SJCRH30 (cell line): Measurements from ENCODE around the gene DNAJA2. TPM values are rescaled to one million over a fixed set of nuclear protein-coding genes. Genes with fewer than 3 reads are reported as not detected.

Source experiments
- DNase-seq, 2 experiments: peaks; one replicate each; pipeline ENCODE4 v3.0.0-alpha.2; 2015 to 2020
- H3K27ac ChIP-seq: fragments of 250-450 bp; sonication (Bioruptor Pico); 2 replicates; pipeline ENCODE4 v1.5.1; 2020; ENCODE audit warnings: mild to moderate bottlenecking, moderate library complexity
- H3K27me3 ChIP-seq: fragments of 250-450 bp; sonication (Bioruptor Pico); 2 replicates; pipeline ENCODE4 v1.5.1; 2020; ENCODE audit warnings: mild to moderate bottlenecking, moderate library complexity
- H3K36me3 ChIP-seq: fragments of 250-450 bp; sonication (Bioruptor Pico); 2 replicates; pipeline ENCODE4 v1.5.1; 2020; ENCODE audit warnings: mild to moderate bottlenecking, moderate library complexity
- H3K4me1 ChIP-seq: fragments of 250-450 bp; sonication (Bioruptor Pico); 2 replicates; pipeline ENCODE4 v1.5.1; 2020; ENCODE audit warnings: mild to moderate bottlenecking, moderate library complexity
- H3K4me3 ChIP-seq: fragments of 250-450 bp; sonication (Bioruptor Pico); 2 replicates; pipeline ENCODE4 v1.5.1; 2020; ENCODE audit warnings: mild to moderate bottlenecking, moderate library complexity
- H3K9me3 ChIP-seq: fragments of 250-450 bp; sonication (Bioruptor Pico); replicated peaks from 2 replicates; pipeline ENCODE4 v1.5.1; 2020; ENCODE audit warnings: mild to moderate bottlenecking, moderate library complexity
- total RNA-seq: library from RNA; depleted of rRNA; stranded (reverse); fragments of >200 nt; shearing (Covaris generic); gene quantifications from 2 replicates; pipeline ENCODE4 v1.2.3, GENCODE V29; 2014

The DNAJA2 gene
- total RNA-seq, 1 experiment from 2014 or later = 86.4 TPM

DNA sequence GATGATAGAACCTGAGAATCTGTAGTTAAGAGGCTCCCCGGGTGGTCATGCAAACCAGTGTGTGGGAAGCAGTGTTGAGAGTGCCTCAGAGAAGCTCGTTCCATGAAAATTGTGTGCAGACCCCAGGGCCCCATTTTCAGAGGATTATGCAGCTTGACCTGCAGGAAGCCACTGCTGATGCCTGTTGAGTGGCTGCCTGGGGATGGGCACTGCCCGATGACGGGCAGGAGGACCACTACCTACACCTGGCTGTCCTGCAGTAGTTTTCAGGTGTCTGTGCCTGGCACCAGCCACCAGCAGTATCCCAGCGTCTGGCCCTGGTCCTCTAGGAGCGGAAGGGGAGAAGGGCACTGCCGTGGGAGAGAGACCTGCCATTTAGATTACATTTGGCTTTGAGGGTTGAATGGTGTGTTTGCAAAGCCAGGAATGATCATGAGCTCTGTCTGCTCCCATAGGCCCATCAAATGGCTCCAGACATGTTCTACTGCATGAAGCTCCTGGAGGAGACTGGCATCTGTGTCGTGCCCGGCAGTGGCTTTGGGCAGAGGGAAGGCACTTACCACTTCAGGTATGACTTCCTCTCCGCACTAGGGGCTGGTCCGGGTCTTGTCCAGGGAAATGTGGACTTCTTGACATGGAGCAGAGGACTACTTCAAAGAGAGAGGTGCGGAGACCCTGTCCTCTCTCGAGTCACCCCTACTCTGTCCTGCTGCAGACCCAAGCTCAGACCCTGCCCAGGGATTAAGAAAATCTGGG lies 46.8 kb downstream of the DNAJA2 start:
- no peak for DNase-seq
- no peak overlapping the region for H3K4me3 ChIP-seq
- peaks cover 4% of the 10 kb centered on the region; the same call in 1 of the 2 replicates for H3K36me3 ChIP-seq
- no peaks in the 10 kb centered on the region for H3K27me3 ChIP-seq
- H3K27ac ChIP-seq = no peak overlapping the region
- H3K9me3 ChIP-seq = no peaks in the 10 kb centered on the region
- H3K4me1 ChIP-seq = no peaks in the 10 kb centered on the region

DNA sequence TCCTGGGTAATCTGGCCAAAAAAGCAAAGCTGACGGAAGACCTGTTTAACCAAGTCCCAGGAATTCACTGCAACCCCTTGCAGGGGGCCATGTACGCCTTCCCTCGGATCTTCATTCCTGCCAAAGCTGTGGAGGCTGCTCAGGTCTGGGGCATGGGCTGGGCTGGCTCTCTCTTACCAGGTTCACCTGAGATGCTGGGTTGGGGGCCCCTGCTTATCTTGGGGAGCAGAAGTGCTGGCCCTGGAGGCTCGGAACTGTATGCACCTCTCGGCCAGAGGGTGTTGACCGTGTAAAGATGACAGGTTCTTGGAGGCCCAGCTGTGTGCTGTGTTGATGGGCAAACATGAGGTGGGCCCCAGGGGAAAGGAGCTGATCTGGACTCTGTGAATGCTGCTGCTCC lies 49.1 kb downstream of the DNAJA2 start:
- Histone ChIP-seq H3K27ac (no peak overlapping the region), H3K27me3 (no peaks in the 10 kb centered on the region), H3K36me3 (peaks cover 4% of the 10 kb centered on the region; the same call in 1 of the 2 replicates), H3K4me1 (no peaks in the 10 kb centered on the region), H3K9me3 (no peaks in the 10 kb centered on the region), H3K4me3 (no peak overlapping the region)
- DNase-seq = no peak

DNA sequence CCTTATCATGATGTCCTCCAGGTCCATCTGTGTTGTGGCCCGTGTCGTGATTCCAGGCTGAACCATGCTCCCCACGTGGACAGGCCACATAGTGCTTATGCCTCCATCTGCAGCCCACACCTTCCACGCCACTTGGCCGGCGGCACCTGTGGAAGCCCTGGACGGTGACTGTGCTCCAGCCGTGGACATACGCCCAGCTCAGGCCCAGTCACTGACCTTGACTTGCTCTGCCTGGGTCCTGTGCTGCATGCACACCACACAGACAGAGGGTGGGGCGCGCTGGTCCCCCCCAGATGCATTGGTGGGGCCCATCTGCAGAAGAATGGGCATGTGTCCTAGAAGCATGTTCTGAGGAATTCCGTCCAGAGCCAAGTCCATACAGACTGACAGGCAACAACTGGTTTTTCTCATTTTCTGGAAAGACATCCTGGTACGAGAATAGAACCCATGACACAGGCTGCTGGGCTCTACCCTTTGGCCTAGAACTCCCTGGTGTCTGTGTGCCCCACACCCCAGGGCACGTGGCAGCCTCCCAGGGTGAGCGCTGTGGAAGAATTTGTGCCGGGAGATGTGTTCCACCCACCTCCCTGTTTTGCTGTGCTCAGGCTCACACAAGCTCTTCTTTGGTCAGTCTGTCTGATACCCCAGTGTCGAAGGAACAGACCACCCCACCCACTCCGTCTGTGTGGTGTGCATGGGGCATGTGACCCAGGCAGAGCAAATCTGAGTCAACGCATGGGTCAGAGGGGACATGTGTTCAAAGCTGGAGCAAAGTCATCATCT lies 49.8 kb downstream of the DNAJA2 start:
- peaks cover 4% of the 10 kb centered on the region; the same call in 1 of the 2 replicates for H3K36me3 ChIP-seq
- no peak overlapping the region for H3K4me3 ChIP-seq
- no peak for DNase-seq
- no peaks in the 10 kb centered on the region for H3K9me3 ChIP-seq
- H3K27me3 ChIP-seq = no peaks in the 10 kb centered on the region
- no peaks in the 10 kb centered on the region for H3K4me1 ChIP-seq
- H3K27ac ChIP-seq = no peak overlapping the region

DNA sequence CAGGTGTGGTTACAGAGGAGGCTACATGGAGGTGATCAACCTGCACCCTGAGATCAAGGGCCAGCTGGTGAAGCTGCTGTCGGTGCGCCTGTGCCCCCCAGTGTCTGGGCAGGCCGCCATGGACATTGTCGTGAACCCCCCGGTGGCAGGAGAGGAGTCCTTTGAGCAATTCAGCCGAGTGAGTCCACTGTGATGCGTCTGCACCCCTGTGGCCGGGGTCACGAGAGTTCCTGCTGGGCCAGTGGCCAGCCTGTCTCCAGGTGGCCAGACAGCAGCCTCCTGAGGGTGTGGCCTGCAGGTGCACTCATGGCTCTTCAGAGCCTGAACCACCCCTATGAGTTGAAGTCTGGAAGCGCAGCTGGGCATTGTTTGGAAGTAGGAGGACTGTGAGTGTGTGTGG lies 51.2 kb downstream of the DNAJA2 start:
- H3K27me3 ChIP-seq = no peaks in the 10 kb centered on the region
- H3K27ac ChIP-seq = no peak overlapping the region
- no peak for DNase-seq
- peaks cover 4% of the 10 kb centered on the region; the same call in 1 of the 2 replicates for H3K36me3 ChIP-seq
- no peaks in the 10 kb centered on the region for H3K4me1 ChIP-seq
- H3K4me3 ChIP-seq = no peak overlapping the region
- no peaks in the 10 kb centered on the region for H3K9me3 ChIP-seq

- H3K27me3 ChIP-seq = no peaks in the 10 kb centered on the region
- no peak overlapping the region for H3K4me3 ChIP-seq
- no peak for DNase-seq
- H3K4me1 ChIP-seq = no peaks in the 10 kb centered on the region
- H3K27ac ChIP-seq = no peak overlapping the region
- no peaks in the 10 kb centered on the region for H3K9me3 ChIP-seq
- H3K36me3 ChIP-seq = peaks cover 4% of the 10 kb centered on the region; the same call in 1 of the 2 replicates
These were observed 52.9 kb downstream of the DNAJA2 start for GRCh38 chr16:46920402-46921068.

DNA sequence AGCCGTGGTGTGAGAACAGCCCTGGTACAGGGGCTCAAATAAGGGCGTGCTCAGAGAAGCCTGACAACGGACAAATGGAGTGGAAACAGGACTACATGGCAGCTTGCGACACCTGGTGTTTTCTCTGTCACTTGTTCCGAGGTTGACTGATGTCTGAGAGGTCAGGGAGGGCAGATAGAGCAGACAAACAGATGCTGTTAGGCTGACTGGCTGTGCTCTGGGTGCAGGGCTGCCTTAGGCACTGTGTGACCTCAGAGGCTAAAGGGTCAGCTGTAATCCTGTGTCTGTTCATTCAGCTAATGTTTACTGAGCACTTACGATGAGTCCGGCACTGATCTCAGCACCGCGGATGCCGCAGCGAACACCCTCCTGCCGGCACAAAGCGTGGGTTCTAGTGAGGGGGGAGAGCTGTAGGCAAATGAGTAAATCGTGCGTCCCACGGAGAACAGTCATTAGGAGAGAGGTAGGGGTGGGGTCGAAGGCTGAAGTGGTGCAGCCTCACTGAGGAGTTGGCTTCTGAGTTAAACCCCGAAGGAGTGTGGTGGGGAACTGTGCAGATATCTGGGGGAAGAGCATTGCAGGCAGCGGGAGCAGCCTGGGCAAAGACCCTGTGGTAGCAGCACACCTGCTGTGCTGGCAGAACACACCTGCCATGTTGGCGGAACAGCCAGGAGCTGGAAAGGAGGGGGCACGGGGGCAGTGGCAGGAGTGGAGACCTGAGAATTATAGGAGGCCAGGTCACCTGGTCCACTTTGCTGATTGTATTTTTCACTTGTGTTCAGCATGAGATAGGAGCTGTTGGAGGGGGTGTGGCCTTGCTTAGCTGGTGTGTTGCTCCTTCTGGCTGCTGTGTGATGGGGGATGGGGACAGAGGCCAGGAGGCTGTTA lies 54.3 kb downstream of the DNAJA2 start:
- Histone ChIP-seq H3K27me3 (no peaks in the 10 kb centered on the region), H3K27ac (no peak overlapping the region), H3K9me3 (no peaks in the 10 kb centered on the region), H3K4me3 (no peak overlapping the region), H3K36me3 (peaks cover 8% of the 10 kb centered on the region; the same call in 1 of the 2 replicates), H3K4me1 (no peaks in the 10 kb centered on the region)
- no peak for DNase-seq

GRCh38 chr16:46918400-46918799 lies 55.1 kb downstream of the DNAJA2 start:
- Histone ChIP-seq H3K27ac (no peak overlapping the region), H3K27me3 (no peaks in the 10 kb centered on the region), H3K9me3 (no peaks in the 10 kb centered on the region), H3K4me3 (no peak overlapping the region), H3K36me3 (peaks cover 8% of the 10 kb centered on the region; the same call in 1 of the 2 replicates), H3K4me1 (no peaks in the 10 kb centered on the region)
- DNase-seq = no peak

GRCh38 chr16:46916980-46917379 lies 56.5 kb downstream of the DNAJA2 start:
- no peak overlapping the region for H3K27ac ChIP-seq
- H3K9me3 ChIP-seq = no peaks in the 10 kb centered on the region
- H3K36me3 ChIP-seq = peaks cover 5% of the 10 kb centered on the region; the same call in 1 of the 2 replicates
- H3K4me3 ChIP-seq = no peak overlapping the region
- no peaks in the 10 kb centered on the region for H3K27me3 ChIP-seq
- no peaks in the 10 kb centered on the region for H3K4me1 ChIP-seq
- DNase-seq = peak in 1 of 2 experiments; percentile 41

- H3K36me3 ChIP-seq = peaks cover 7% of the 10 kb centered on the region; the same call in 1 of the 2 replicates
- no peak for DNase-seq
- H3K4me3 ChIP-seq = no peak overlapping the region
- no peaks in the 10 kb centered on the region for H3K4me1 ChIP-seq
- no peaks in the 10 kb centered on the region for H3K9me3 ChIP-seq
- no peak overlapping the region for H3K27ac ChIP-seq
- no peaks in the 10 kb centered on the region for H3K27me3 ChIP-seq
These were observed 57.9 kb downstream of the DNAJA2 start for GRCh38 chr16:46915483-46916025.

GRCh38 chr16:46914556-46915201 lies 58.8 kb downstream of the DNAJA2 start:
- Histone ChIP-seq H3K4me3 (no peak overlapping the region), H3K36me3 (peaks cover 7% of the 10 kb centered on the region; the same call in 1 of the 2 replicates), H3K27ac (no peak overlapping the region), H3K9me3 (no peaks in the 10 kb centered on the region), H3K4me1 (no peaks in the 10 kb centered on the region), H3K27me3 (no peaks in the 10 kb centered on the region)
- DNase-seq = no peak

DNA sequence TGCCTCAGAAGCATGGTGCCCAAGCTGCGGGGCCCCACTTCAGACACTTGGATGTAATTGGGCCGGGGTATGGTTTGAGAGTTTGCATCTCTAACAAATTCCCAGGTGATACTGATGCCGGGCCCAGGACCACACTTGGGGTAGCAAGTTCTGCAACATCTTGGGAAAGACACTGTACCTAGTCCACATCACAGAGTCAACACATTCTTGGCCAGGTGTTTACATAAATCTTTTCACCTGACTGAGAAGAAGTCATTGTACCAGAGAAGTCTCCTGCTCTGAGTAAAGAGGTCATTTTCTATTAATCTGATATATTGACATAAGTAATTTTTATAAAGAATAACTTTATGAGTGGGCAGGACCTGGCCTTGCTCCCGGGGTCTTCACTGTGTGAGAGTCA lies 61.8 kb downstream of the DNAJA2 start:
- Histone ChIP-seq H3K9me3 (no peaks in the 10 kb centered on the region), H3K4me1 (no peaks in the 10 kb centered on the region), H3K4me3 (no peak overlapping the region), H3K27ac (no peak overlapping the region), H3K36me3 (peaks cover 7% of the 10 kb centered on the region; the same call in 1 of the 2 replicates), H3K27me3 (no peaks in the 10 kb centered on the region)
- DNase-seq = no peak

DNA sequence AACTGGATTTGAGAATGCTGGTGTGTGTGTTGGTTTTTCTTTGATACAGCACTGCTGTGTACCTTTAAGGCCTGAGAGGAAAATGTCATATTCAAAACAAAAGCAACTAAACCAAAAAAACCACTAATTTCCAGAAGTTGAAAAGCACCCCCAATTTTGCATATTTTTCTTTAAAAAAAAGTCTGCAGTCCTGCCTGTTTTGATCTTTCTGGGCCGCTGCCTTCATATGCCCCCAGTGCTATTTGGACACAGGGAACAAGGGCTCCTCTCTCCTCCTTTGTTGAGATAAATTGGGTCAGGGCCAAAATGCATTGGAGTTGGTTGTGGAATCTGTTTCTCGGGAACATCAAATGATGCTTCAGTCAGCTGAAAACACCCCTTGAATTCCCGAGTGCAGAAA lies 62.4 kb downstream of the DNAJA2 start:
- DNase-seq = no peak
- Histone ChIP-seq H3K27ac (no peak overlapping the region), H3K36me3 (peaks cover 7% of the 10 kb centered on the region; the same call in 1 of the 2 replicates), H3K4me1 (no peaks in the 10 kb centered on the region), H3K27me3 (no peaks in the 10 kb centered on the region), H3K4me3 (no peak overlapping the region), H3K9me3 (no peaks in the 10 kb centered on the region)

DNA sequence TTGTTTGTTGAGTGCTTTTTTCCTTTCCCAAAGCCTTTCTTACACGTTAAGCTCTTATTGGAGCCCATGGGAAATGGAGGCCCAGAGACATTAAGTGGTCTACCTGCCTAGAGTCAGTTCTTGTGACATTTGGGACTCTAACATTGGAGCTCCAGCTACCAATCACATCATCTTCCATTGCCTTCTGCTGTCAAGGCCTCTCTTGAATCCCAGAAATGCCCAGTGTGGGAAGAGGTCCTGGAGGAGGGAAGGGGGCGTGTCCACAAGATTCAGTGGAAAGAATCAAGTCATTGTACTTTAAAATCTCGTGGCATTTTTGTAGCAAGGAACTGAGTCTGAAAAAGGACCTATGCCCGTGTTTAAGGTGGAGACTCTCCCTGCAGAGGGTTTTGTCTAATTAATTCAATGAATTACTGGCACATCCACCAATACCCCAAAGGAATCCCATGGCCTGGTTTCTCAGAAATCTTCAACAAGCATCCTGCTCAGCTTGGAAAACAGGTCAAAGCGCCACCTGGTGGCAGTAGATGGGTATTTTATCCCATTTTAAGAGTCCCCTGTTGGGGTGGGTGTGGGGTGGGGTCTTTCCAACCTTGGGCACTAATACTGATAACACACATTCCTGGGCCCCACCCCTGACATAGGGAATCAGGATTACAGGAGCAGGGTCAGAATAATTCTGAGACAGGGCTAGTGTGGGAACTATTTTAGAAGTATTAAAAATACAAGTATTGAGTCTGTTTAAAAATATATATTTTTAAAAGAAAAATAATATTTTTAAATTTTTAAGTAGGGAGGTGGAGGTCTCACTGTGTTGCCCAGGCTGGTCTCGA lies 64.7 kb downstream of the DNAJA2 start:
- Histone ChIP-seq H3K27ac (no peak overlapping the region), H3K9me3 (no peaks in the 10 kb centered on the region), H3K36me3 (0 out of 2 replicates have a peak, but pooled peaks cover 2% of the 10 kb centered on the region), H3K27me3 (no peaks in the 10 kb centered on the region), H3K4me1 (no peaks in the 10 kb centered on the region), H3K4me3 (no peak overlapping the region)
- DNase-seq = peak; percentile 62 to 84
